ENCODE results near the gene FOXF1.
A peak's percentile ranks its signal among the peaks of the same experiment; 100 is the strongest.

The FOXF1 gene

DNA sequence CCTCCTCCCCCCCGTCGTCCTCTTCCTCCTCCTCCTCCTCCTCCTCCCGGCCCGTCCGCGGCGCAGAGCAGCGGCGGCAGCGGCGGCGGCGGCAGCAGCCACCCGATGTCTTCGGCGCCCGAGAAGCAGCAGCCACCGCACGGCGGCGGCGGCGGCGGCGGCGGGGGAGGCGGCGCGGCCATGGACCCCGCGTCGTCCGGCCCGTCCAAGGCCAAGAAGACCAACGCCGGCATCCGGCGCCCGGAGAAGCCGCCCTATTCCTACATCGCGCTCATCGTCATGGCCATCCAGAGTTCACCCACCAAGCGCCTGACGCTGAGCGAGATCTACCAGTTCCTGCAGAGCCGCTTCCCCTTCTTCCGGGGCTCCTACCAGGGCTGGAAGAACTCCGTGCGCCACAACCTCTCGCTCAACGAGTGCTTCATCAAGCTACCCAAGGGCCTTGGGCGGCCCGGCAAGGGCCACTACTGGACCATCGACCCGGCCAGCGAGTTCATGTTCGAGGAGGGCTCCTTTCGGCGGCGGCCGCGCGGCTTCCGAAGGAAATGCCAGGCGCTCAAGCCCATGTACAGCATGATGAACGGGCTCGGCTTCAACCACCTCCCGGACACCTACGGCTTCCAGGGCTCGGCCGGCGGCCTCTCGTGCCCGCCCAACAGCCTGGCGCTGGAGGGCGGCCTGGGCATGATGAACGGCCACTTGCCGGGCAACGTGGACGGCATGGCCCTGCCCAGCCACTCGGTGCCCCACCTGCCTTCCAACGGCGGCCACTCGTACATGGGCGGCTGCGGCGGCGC, at the start of gene FOXF1:
Gene FOXF1 (plus strand): TSS at position 63 of the 797 bp plus-strand sequence. CDS start 43 bp downstream, at position 106.
- no peak for DNase-seq

GRCh38 chr16:86461037-86461436, 49.3 kb upstream of the FOXF1 start:
- no peak for DNase-seq

DNA sequence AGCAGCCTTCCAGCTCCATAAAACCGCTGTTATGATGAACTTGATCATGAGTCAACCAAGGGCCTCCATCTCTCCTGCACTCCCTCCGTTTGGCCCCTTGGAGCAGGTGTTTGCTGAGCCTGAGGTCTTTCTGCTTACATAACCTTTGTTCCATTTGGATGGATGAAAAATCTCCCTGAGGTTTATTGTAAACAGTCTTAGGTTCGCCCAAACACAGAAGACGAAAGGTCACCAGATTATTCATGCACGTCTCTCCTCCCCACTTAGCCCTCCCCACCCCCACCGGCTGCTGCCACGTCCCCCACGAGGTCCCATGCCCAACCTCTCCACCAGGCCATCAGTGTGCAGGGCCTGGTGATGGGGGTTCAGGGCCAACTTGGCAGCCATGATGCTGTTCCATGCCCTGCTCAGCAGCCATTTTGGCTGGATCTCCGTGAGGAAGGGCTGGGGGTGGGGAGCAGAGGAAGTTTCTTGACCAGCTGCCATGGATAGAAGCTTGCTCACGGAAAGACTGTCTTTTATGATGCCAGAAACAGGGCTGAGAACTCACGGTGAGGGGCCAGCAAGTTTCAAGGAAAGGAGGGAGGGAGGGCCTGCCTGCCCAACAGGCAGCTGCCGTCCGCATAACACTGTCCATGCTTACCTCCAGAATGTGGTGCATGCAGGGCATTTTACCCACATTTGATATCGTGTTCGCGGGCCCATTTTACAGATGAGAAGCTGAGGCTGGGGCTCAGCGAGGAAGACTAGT, 47.8 kb upstream of the FOXF1 start:
- DNase-seq: no peak

GRCh38 chr16:86464044-86464443, 46.3 kb upstream of the FOXF1 start:
- DNase-seq: no peak

DNA sequence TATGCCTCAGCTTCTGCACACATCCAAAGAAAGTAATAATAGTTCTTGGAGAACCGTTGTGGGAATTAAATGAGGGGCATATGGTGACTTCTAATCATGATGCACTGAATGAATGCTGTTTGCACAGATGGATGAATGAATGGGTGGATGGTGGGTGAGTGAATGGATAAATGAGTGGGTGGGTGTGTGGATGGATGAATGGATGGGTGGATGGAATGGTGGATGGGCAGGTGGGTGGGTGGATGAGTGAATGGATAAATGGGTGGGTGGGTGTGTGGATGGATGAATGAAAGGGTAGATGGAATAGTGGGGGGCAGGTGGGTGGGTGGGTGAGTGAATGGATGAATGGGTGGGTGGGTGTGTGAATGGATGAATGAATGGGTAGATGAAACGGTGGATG, 44.9 kb upstream of the FOXF1 start:
- no peak for DNase-seq

- DNase-seq: no peak
These were observed 43.5 kb upstream of the FOXF1 start for GRCh38 chr16:86466696-86467406.

- DNase-seq: no peak
These were observed 42.8 kb upstream of the FOXF1 start for GRCh38 chr16:86467490-86467889.

DNA sequence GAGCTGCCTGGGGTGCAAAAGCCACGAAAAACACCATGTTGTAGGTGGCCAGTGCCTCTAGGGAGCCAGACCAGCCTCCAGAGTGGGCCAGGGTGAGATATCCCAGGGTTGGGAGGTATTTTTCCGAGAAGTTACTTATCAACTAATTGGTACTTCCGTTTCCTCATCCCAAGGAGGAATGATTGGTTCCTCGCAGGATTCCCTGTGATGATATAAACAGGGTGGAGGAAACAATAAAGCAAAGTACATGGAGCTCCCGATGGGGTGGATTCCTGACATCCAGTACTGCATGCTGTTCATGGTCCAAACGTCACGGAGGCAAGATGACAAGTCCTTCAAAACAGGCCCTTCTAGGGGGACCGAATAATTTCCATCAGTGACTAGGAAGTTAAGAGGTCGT, 39.4 kb upstream of the FOXF1 start:
- DNase-seq: no peak

DNA sequence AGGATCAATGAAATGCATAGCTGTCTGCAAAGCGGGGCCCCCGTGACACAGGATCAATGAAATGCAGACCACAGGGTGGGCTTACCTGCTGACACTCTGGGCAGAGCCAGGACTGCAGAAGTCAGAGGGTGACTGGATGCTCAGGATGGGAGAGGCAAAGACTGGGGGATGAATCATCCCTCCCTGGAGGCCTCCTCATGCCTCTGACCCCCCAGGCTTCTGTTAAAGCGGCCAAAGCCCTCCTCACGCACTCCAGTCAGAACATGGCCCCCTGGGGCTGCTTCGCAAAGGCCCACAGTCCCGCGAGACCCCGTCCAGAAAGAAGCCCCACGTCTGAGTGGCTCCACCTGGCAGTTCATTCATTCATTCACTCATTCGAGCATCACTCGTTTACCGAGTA, 38.4 kb upstream of the FOXF1 start:
- no peak for DNase-seq

GRCh38 chr16:86472366-86472765, 38.0 kb upstream of the FOXF1 start:
- no peak for DNase-seq

GRCh38 chr16:86476956-86477534, 33.3 kb upstream of the FOXF1 start:
- no peak for DNase-seq

DNA sequence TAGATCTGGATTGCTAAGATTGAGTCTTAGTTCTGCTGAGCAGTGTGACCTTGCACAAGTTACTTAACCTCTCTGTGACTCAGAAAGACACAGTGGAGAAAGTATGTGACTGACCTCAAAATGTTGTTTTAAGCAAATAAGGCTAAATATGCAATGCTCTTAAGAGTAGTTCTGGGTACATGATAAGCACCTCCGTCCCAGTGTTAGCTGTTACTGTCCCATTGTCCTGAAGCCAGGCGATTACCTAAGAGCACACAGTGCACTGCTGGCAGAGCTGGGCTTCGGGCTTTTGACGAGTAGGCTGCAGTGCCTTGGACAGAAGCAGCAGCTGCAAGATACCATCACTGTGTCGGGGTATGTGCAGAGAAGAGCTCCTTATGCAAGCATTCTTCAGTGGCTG, 32.7 kb upstream of the FOXF1 start:
- DNase-seq: no peak

DNA sequence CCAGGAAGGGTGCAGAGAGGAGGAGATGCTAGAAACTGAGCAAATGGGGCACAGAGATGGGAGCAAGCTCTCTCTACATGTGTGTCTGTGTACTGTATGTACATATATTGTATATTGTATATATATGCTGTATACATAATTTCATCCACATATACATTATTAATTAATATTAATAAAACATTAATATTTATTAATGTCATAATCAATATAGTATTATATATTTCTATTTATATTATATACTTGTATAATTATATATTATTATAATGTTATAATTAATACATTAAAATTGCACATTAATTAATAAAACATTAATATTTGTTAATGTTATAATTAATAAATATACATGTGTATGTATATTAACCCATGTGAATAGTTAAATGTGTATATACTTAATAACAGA, 31.5 kb upstream of the FOXF1 start:
- DNase-seq: no peak

DNA sequence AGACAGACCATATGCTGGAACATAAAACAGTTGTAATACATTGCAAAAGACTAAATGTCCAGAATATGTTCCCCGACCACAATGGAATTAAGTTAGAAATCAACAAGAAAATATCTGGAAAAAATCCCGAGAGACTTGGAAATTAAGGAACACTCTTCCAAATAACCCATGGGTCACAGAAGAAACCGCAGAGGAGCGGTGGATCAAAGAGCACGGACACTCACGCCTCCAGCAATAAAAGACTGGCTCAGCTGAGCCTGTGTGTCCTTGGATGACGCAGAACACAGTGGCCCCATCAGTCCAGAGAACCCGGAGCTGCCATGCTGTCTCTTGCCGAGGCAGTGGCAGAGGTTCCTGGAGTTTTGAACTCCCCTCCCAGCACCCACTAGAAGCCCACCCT, 30.9 kb upstream of the FOXF1 start:
- DNase-seq: no peak

GRCh38 chr16:86480444-86480843, 29.9 kb upstream of the FOXF1 start:
- peak; percentile 36 for DNase-seq

DNA sequence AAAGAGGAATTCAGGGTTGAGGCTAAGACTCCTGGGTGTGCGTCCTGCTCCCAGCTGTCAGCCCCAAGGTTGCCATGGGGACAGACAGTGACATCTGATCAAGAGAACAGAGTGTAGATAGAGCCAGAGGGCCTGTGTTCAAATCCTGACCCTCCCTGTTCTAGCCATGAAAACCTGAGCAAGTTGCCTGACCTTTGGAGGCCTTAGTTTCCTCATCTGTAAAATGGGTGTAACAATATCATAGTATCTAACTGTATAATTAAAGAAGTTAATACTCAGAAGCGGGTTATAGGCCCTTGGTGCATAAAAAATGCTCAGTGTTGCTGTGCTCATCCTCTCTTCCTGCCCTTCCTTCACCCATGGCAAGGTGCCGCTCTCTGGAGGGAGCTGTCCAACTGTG, 28.7 kb upstream of the FOXF1 start:
- DNase-seq: no peak

DNA sequence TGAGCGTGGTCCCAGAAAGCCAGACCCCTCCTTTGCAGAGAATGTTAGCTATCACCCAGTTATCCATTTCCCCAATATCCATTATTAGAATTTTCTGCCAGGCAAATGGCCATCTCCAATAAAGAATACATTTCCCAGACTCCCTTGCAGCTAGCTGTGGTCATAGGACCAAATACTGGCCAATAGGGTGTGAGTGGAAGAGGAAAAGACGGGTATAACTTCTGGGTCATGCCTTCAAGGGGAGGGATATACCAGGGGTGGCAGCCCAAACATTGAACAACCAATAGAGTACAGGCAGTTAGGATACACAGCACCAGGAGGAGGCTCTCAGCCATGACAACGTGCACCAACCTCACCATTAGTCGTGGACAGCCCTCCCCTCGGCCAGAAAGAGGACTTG, 26.1 kb upstream of the FOXF1 start:
- DNase-seq: no peak

GRCh38 chr16:86485746-86486145, 24.6 kb upstream of the FOXF1 start:
- DNase-seq: no peak

- DNase-seq: peak; percentile 38
These were observed 19.3 kb upstream of the FOXF1 start for GRCh38 chr16:86490859-86491639.

DNA sequence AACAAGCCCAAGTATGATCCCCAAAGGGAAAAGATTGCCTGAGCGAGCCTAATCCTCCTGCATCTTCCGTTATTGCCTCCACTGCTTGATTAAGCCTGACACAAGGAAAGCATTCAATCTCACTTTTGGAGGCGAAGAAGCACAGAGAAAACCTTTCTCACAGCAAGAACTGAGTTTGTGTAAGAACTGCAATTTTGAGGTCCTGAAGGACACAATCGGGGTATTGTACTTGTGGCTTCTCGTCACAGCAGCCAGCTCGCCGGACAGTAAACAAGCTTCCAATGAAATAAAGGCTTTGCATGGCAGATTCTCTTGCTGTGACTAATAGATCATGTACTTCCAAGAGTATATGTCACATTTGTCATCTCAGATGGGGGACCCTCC, 18.7 kb upstream of the FOXF1 start:
- DNase-seq: peak; percentile 43

- no peak for DNase-seq
These were observed 17.9 kb upstream of the FOXF1 start for GRCh38 chr16:86492267-86492960.

All from midbrain (tissue), 1 donor.